ENCODE measurements around the gene FMNL1.

- no peak for TF ChIP-seq POLR2A (IDR thresholded peaks at IDR 0.05)
- no peak for TF ChIP-seq CTCF (IDR thresholded peaks at IDR 0.05 in 4 of 5, conservative IDR thresholded peaks at IDR 0.05 in 1 of 5)
Observed at GRCh38 chr17:45292696-45293412, 71.2 kb downstream of the FMNL1 start.
